Measurements from ENCODE around the gene AMACR.

The AMACR gene

DNA sequence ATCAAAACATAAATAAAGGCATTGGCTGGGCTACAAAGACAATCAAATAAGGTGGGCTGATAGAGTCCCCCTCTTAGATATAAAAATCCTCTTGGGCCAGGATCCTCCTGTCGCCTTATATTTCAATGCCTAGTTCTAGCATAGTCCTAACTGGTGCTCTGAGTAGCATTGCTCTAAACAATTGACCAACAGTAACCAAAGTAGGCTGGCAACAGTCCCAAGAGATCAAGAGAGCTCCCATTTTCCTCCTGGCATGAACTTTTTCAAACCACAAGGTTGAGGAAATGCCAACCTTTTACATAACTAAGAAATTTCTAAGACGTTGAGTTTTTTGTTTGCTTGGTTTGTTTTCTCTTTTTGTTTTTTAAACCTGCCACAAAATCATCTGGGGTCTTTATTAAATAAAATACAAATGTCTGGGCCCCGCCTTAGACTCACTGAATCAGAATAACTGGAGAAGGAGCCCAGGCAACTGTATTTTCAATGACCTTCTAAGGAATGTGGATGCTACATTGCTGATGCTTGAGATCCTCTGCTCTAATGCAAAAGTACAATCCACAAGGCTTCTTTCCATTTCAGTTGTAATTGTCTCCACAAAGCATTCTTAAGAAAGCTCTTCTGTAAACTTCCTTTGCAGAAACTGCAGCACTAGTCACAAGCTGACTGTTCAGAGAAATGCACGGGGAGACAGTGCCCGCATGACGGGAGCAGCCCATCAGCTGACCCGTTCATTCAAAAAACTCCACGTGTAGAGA is 26.3 kb downstream of the AMACR start:
- no peak for TF ChIP-seq CREB1 (IDR thresholded peaks at IDR 0.05; ENCODE audit: low read depth)
- TF ChIP-seq USF1 (IDR thresholded peaks at IDR 0.05), result no peak
- TF ChIP-seq NFIC (IDR thresholded peaks at IDR 0.05), result no peak
- TF ChIP-seq, protein P1, sequence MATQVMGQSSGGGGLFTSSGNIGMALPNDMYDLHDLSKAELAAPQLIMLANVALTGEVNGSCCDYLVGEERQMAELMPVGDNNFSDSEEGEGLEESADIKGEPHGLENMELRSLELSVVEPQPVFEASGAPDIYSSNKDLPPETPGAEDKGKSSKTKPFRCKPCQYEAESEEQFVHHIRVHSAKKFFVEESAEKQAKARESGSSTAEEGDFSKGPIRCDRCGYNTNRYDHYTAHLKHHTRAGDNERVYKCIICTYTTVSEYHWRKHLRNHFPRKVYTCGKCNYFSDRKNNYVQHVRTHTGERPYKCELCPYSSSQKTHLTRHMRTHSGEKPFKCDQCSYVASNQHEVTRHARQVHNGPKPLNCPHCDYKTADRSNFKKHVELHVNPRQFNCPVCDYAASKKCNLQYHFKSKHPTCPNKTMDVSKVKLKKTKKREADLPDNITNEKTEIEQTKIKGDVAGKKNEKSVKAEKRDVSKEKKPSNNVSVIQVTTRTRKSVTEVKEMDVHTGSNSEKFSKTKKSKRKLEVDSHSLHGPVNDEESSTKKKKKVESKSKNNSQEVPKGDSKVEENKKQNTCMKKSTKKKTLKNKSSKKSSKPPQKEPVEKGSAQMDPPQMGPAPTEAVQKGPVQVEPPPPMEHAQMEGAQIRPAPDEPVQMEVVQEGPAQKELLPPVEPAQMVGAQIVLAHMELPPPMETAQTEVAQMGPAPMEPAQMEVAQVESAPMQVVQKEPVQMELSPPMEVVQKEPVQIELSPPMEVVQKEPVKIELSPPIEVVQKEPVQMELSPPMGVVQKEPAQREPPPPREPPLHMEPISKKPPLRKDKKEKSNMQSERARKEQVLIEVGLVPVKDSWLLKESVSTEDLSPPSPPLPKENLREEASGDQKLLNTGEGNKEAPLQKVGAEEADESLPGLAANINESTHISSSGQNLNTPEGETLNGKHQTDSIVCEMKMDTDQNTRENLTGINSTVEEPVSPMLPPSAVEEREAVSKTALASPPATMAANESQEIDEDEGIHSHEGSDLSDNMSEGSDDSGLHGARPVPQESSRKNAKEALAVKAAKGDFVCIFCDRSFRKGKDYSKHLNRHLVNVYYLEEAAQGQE (IDR thresholded peaks at IDR 0.05; ENCODE audit: low read depth), result no peak
- TF ChIP-seq MAX (IDR thresholded peaks at IDR 0.05), result no peak
- TF ChIP-seq EP300 (IDR thresholded peaks at IDR 0.05; ENCODE audit: borderline replicate concordance), result no peak
- TF ChIP-seq CEBPB (IDR thresholded peaks at IDR 0.05), result no peak
- no peak for TF ChIP-seq ZBTB7A (IDR thresholded peaks at IDR 0.05; ENCODE audit: low read depth)
- no peak for TF ChIP-seq EGR1 (IDR thresholded peaks at IDR 0.05)
- no peak for TF ChIP-seq RAD21 (IDR thresholded peaks at IDR 0.05; ENCODE audit: low read depth)
- TF ChIP-seq YY1 (IDR thresholded peaks at IDR 0.05; ENCODE audit: low read depth), result no peak
- no peak for TF ChIP-seq TCF12 (IDR thresholded peaks at IDR 0.05; ENCODE audit: low read depth)
- TF ChIP-seq TEAD4 (IDR thresholded peaks at IDR 0.05), result no peak
- no peak for TF ChIP-seq FOXM1 (IDR thresholded peaks at IDR 0.05; ENCODE audit: borderline replicate concordance, low read depth)
- TF ChIP-seq TAF1 (IDR thresholded peaks at IDR 0.05; ENCODE audit: low read depth), result no peak

DNA sequence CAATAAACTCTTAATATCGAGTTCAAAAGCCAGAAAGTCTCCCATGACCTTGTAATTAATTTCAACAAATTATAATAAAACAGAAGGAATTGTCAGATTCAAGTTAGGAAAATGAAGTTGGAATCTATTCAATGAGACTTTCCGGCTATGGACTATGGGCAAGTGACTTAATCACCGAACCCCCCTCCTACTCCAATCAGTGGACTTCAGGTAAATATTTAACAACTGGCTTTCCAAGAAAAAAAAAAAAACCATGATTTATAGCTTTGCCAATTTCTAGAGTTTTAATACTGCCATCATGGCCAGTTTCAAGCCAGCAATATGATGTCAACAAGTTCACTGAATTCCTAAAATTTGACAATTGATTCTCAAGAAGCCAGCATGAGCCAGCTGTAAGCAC is 27.8 kb downstream of the AMACR start:
- TF ChIP-seq TEAD4 (IDR thresholded peaks at IDR 0.05) (no peak), TCF12 (IDR thresholded peaks at IDR 0.05; ENCODE audit: low read depth) (no peak), FOXM1 (IDR thresholded peaks at IDR 0.05; ENCODE audit: borderline replicate concordance, low read depth) (no peak), TAF1 (IDR thresholded peaks at IDR 0.05; ENCODE audit: low read depth) (no peak), ZBTB7A (IDR thresholded peaks at IDR 0.05; ENCODE audit: low read depth) (no peak), EP300 (IDR thresholded peaks at IDR 0.05; ENCODE audit: borderline replicate concordance) (no peak)
- TF ChIP-seq, protein P1 (IDR thresholded peaks at IDR 0.05; ENCODE audit: low read depth), result no peak

DNA sequence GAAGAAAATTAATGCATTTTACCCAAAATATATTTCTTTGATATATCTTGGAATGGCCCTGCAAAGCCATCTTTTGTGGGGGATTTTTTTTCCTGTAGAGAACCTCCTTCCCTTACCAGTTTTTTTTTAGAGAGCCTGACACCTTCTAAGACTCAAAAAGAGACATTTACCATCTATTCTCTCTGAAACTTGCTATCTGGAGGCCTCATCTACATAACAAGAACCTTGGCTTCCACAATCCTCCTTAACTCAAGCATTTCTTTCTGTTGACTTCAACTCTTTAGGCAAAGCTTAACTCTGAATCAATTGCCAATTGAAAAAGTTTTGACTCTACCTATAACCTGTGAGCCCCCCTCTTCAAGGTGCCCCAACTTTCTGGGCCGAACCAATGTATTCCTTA is 29.5 kb downstream of the AMACR start:
- no peak for TF ChIP-seq MAX (IDR thresholded peaks at IDR 0.05)
- TF ChIP-seq TEAD4 (IDR thresholded peaks at IDR 0.05), result no peak
- TF ChIP-seq CEBPB (IDR thresholded peaks at IDR 0.05), result no peak
- no peak for TF ChIP-seq RAD21 (IDR thresholded peaks at IDR 0.05; ENCODE audit: low read depth)
- no peak for TF ChIP-seq EP300 (IDR thresholded peaks at IDR 0.05; ENCODE audit: borderline replicate concordance)
- no peak for TF ChIP-seq YY1 (IDR thresholded peaks at IDR 0.05; ENCODE audit: low read depth)
- no peak for TF ChIP-seq FOXM1 (IDR thresholded peaks at IDR 0.05; ENCODE audit: borderline replicate concordance, low read depth)

DNA sequence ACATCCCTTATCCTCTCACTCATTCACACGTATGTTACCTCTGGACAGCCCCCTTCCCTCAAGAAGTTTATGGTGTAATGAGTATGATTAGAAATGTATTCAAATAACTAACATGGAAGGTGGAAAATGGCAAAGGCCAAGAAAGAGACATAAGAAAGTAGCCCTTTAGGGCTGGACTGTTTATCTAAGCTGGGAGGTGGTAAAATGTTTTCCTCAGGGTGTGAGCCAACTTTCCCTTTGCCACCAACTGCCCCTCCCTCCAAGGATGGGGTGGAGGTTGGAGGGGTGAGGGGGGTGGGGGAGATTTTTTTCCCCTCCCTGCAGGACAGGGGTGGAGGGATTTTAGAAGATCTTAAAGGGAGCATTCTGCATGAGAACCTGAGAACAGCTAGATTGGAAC is 31.5 kb downstream of the AMACR start:
- TF ChIP-seq FOXM1 (IDR thresholded peaks at IDR 0.05; ENCODE audit: borderline replicate concordance, low read depth) (no peak), TAF1 (IDR thresholded peaks at IDR 0.05; ENCODE audit: low read depth) (no peak), USF1 (IDR thresholded peaks at IDR 0.05) (no peak), EP300 (IDR thresholded peaks at IDR 0.05; ENCODE audit: borderline replicate concordance) (no peak), MAX (IDR thresholded peaks at IDR 0.05) (no peak), NFIC (IDR thresholded peaks at IDR 0.05) (no peak), EGR1 (IDR thresholded peaks at IDR 0.05) (no peak), TCF12 (IDR thresholded peaks at IDR 0.05; ENCODE audit: low read depth) (no peak), CEBPB (IDR thresholded peaks at IDR 0.05) (no peak), RAD21 (IDR thresholded peaks at IDR 0.05; ENCODE audit: low read depth) (no peak), YY1 (IDR thresholded peaks at IDR 0.05; ENCODE audit: low read depth) (no peak), CREB1 (IDR thresholded peaks at IDR 0.05; ENCODE audit: low read depth) (no peak), ZBTB7A (IDR thresholded peaks at IDR 0.05; ENCODE audit: low read depth) (no peak)
- TF ChIP-seq, protein P1 (IDR thresholded peaks at IDR 0.05; ENCODE audit: low read depth), result no peak
